HepG2 (cell line): ENCODE results near the gene TNFAIP8L1. TPM values are rescaled to one million over a fixed set of nuclear protein-coding genes. Genes with fewer than 3 reads are reported as not detected.

ENCODE experiments used
- ATAC-seq: fragments of 200-7000 bp; cut with Tn5 transposase; 3 replicates; pipeline ENCODE4 v1.9.1; 2020; ENCODE audit warnings: mild to moderate bottlenecking, moderate library complexity
- BruUV-seq: library from RNA; stranded (reverse); fragments of 400-500 nt; replicated peaks from 2 replicates; lab custom pipeline; 2021; lab: Mats Ljungman, UMichigan
- CTCF ChIA-PET: fragments of 300-600 bp; formaldehyde crosslinking; extraction: SDS; loops from one replicate; lab custom pipeline; 2021; ENCODE audit warnings: low total read pairs, inconsistent platforms, low intra/inter-chr PET ratio; lab: Yijun Ruan, JAX
- POLR2A ChIA-PET: fragments of 350-600 bp; sonication (Branson Sonifier 250); formaldehyde crosslinking; loops from one replicate; lab custom pipeline; 2020; ENCODE audit warnings: antibody characterized with exemption, inconsistent platforms; lab: Yijun Ruan, JAX
- DNase-seq: peaks from one replicate; pipeline ENCODE4 v3.0.0-alpha.2; 2015; ENCODE audit warnings: low spot score
- FAIRE-seq: peaks from 3 replicates; lab custom pipeline; 2011; peaks lifted over from hg19 to GRCh38; lab: Jason Lieb, UNC
- H2AFZ ChIP-seq: one replicate; pipeline ENCODE4 v1.6.1; 2011; ENCODE audit warnings: low read length, inconsistent platforms
- H3K27ac ChIP-seq: fragments of 300-600 bp; 3 replicates; pipeline ENCODE4 v1.8.0; 2011; ENCODE audit warnings: mixed run types, mild to moderate bottlenecking, mixed read lengths, low read length, inconsistent platforms; ENCODE audit not compliant: insufficient read depth; ENCODE audit errors: extremely low read length
- H3K27me3 ChIP-seq, 2 experiments: fragments of 200-600 bp in 1 of 2; 2 replicates in 1 of 2; 3 replicates in 1 of 2; pipeline versions ENCODE4 v1.6.0 to v1.8.0; 2011; ENCODE audit warnings: low read length in 2 of 2, mild to moderate bottlenecking in 2 of 2, moderate library complexity in 2 of 2, inconsistent platforms in 1 of 2; ENCODE audit not compliant: insufficient read depth in 2 of 2, control insufficient read depth in 1 of 2
- H3K36me3 ChIP-seq, 2 experiments: fragments of 200-600 bp in 1 of 2; replicated peaks in 1 of 2; 2 replicates in 1 of 2; 3 replicates in 1 of 2; pipeline versions ENCODE4 v1.5.1 to v1.8.0; 2011; ENCODE audit warnings: low read length in 2 of 2, inconsistent platforms in 1 of 2; ENCODE audit not compliant: insufficient read depth in 2 of 2, control insufficient read depth in 1 of 2
- H3K4me1 ChIP-seq: 2 replicates; pipeline ENCODE4 v1.5.1; 2012; ENCODE audit warnings: low read length, inconsistent platforms; ENCODE audit not compliant: insufficient read depth
- H3K4me2 ChIP-seq: 2 replicates; pipeline ENCODE4 v1.6.0; 2011; ENCODE audit warnings: low read depth, low read length, inconsistent platforms
- H3K4me3 ChIP-seq, 3 experiments: fragments of 200-600 bp in 1 of 3; sonication (generic), shearing (Covaris generic) in 1 of 3; replicated peaks in 1 of 3; 2 replicates each; pipeline ENCODE4 v1.5.1; 2011 to 2016; ENCODE audit warnings: low read length in 3 of 3, inconsistent platforms in 2 of 3, low read depth in 2 of 3, mild to moderate bottlenecking in 2 of 3, control low read depth in 1 of 3, mixed read lengths in 1 of 3; ENCODE audit not compliant: insufficient read depth in 1 of 3
- H3K79me2 ChIP-seq: one replicate; pipeline ENCODE4 v1.6.1; 2011; ENCODE audit warnings: low read length, inconsistent platforms; ENCODE audit not compliant: insufficient read depth
- H3K9ac ChIP-seq: 2 replicates; pipeline ENCODE4 v1.6.0; 2011; ENCODE audit warnings: mild to moderate bottlenecking, low read depth, low read length, inconsistent platforms; ENCODE audit not compliant: insufficient read depth
- H3K9me3 ChIP-seq: 2 replicates; pipeline ENCODE4 v1.5.1; 2012; ENCODE audit warnings: mild to moderate bottlenecking, low read length
- H4K20me1 ChIP-seq: 2 replicates; pipeline ENCODE4 v1.6.0; 2011; ENCODE audit warnings: inconsistent platforms, mild to moderate bottlenecking, low read length, moderate library complexity; ENCODE audit not compliant: insufficient read depth
- ADNP ChIP-seq: sonication (generic); formaldehyde crosslinking; IDR thresholded peaks from 2 replicates; pipeline ENCODE4 v1.4.0; 2020; ENCODE audit warnings: missing genetic modification reagents
- CHD4 ChIP-seq: fragments of 200-600 bp; sonication (generic); IDR thresholded peaks from 2 replicates; pipeline ENCODE4 v1.7.0; 2017; ENCODE audit warnings: mild to moderate bottlenecking, low read length, borderline replicate concordance
- HNF4G ChIP-seq, 2 experiments: sonication (generic) in 1 of 2; formaldehyde crosslinking in 1 of 2; IDR thresholded peaks; 2 replicates each; pipeline versions ENCODE4 v1.4.0 to v1.6.1; 2011 to 2020; ENCODE audit warnings: borderline replicate concordance in 2 of 2, low read depth in 2 of 2, mild to moderate bottlenecking in 2 of 2, low read length in 1 of 2, missing genetic modification reagents in 1 of 2, moderate library complexity in 1 of 2
- MBD4 ChIP-seq: IDR thresholded peaks from 2 replicates; pipeline ENCODE4 v1.6.1; 2012; ENCODE audit warnings: low read length, inconsistent platforms, borderline replicate concordance
- NONO ChIP-seq, 2 experiments: fragments of 450-650 bp in 1 of 2; sonication (generic) in 1 of 2; formaldehyde crosslinking in 1 of 2; IDR thresholded peaks in 1 of 2; conservative IDR thresholded peaks in 1 of 2; 2 replicates each; pipeline versions ENCODE4 v1.6.1 to v1.8.0; 2017 to 2022; ENCODE audit warnings: mild to moderate bottlenecking in 1 of 2, missing genetic modification reagents in 1 of 2, moderate library complexity in 1 of 2
- NR2F6 ChIP-seq, 2 experiments: IDR thresholded peaks; 2 replicates each; pipeline ENCODE4 v1.6.1; 2016; ENCODE audit warnings: antibody characterized with exemption in 1 of 2, mild to moderate bottlenecking in 1 of 2
- RFX3 ChIP-seq: IDR thresholded peaks from 2 replicates; pipeline ENCODE4 v1.6.1; 2016; ENCODE audit warnings: missing biosample characterization, missing genetic modification reagents
- SAP130 ChIP-seq: IDR thresholded peaks from 2 replicates; pipeline ENCODE4 v1.6.1; 2016; ENCODE audit warnings: low read depth
- SKI ChIP-seq: fragments of 450-650 bp; IDR thresholded peaks from one replicate; pipeline ENCODE4 v1.6.1; 2018; ENCODE audit warnings: mild to moderate bottlenecking; ENCODE audit not compliant: partially characterized antibody
- SSRP1 ChIP-seq: IDR thresholded peaks from 2 replicates; pipeline ENCODE4 v1.6.1; 2016; ENCODE audit warnings: control low read depth
- TEAD3 ChIP-seq: optimal IDR thresholded peaks from 2 replicates; pipeline ENCODE3; 2016; ENCODE audit warnings: borderline replicate concordance
- ZBTB38 ChIP-seq: sonication (generic); formaldehyde crosslinking; IDR thresholded peaks from 2 replicates; pipeline ENCODE4 v1.5.1; 2020; ENCODE audit warnings: mild to moderate bottlenecking, missing genetic modification reagents
- ZFP36 ChIP-seq: fragments of 150-350 bp; IDR thresholded peaks from 2 replicates; pipeline ENCODE4 v1.6.1; 2018; ENCODE audit warnings: borderline replicate concordance, low read length, low read depth; ENCODE audit not compliant: partially characterized antibody
- ZMYM2 ChIP-seq: sonication (generic); formaldehyde crosslinking; IDR thresholded peaks from 2 replicates; pipeline ENCODE4 v1.8.0; 2022; ENCODE audit warnings: mild to moderate bottlenecking, missing genetic modification reagents
- ZNF12 ChIP-seq: sonication (generic); formaldehyde crosslinking; IDR thresholded peaks from 2 replicates; pipeline ENCODE4 v1.5.0; 2020; ENCODE audit warnings: missing genetic modification reagents
- ZNF121 ChIP-seq: sonication (generic); formaldehyde crosslinking; IDR thresholded peaks from 2 replicates; pipeline ENCODE4 v1.5.0; 2020; ENCODE audit warnings: mild to moderate bottlenecking, missing genetic modification reagents
- ZNF546 ChIP-seq: sonication (generic); formaldehyde crosslinking; conservative IDR thresholded peaks from 2 replicates; pipeline ENCODE4 v1.8.1; 2023; ENCODE audit warnings: mild to moderate bottlenecking, missing genetic modification reagents
- WGBS: methylation state at CpG from one replicate; pipeline ENCODE4 v1.1.6; 2017; ENCODE audit warnings: low lambda C conversion rate; 5-methylcytosine and 5-hydroxymethylcytosine counted together
- in situ Hi-C: cut with HindIII; loops from 2 replicates; pipeline ENCODE4 v1.10.0; 2017; ENCODE audit warnings: low pct_unique_long_range_greater_than_20kb; ENCODE audit not compliant: extremely low pct_ligation_motif_present
- intact Hi-C: fragments of 100-400 bp; cut with micrococcal nuclease; formaldehyde crosslinking; loops from one replicate; pipeline ENCODE4 v1.10.0; 2022; ENCODE audit not compliant: unreplicated experiment
- polyA plus RNA-seq, 8 experiments: library from polyadenylated mRNA; depleted of rRNA in 3 of 8; stranded (reverse) in 7 of 8; unstranded in 1 of 8; fragments of >200 nt; fragmentation: Illumina TruSeq in 4 of 8; extraction: Trizol in 4 of 8; gene quantifications; 2 replicates each; pipeline versions ENCODE4 v1.2.1 to v1.2.3, GENCODE V29; 2011 to 2016; ENCODE audit warnings: low read depth in 4 of 8, missing spikeins in 1 of 8, mixed read lengths in 1 of 8; ENCODE audit not compliant: insufficient read depth in 1 of 8
- total RNA-seq, 5 experiments: library from RNA; depleted of rRNA; stranded (reverse); fragments of >200 nt; fragmentation: Illumina TruSeq; extraction: Trizol; gene quantifications; 2 replicates each; pipeline ENCODE4 v1.2.3, GENCODE V29; 2016; ENCODE audit warnings: low read depth in 1 of 5
- TF ChIP-seq, protein P1 (sequence below): sonication (generic); formaldehyde crosslinking; IDR thresholded peaks from 2 replicates; pipeline ENCODE4 v1.4.0; 2020; ENCODE audit warnings: missing genetic modification reagents
- TF ChIP-seq, protein P2 (sequence below): sonication (generic); formaldehyde crosslinking; conservative IDR thresholded peaks from 2 replicates; pipeline ENCODE4 v1.8.0; 2022; ENCODE audit warnings: mild to moderate bottlenecking, moderate library complexity, missing genetic modification reagents

The TNFAIP8L1 gene
- total and polyA plus RNA-seq, 2 of the 13 experiments (the other 11 are each of a cell fraction or from before 2014, with no cell fraction given): 13.4 to 21.4 TPM

DNA sequence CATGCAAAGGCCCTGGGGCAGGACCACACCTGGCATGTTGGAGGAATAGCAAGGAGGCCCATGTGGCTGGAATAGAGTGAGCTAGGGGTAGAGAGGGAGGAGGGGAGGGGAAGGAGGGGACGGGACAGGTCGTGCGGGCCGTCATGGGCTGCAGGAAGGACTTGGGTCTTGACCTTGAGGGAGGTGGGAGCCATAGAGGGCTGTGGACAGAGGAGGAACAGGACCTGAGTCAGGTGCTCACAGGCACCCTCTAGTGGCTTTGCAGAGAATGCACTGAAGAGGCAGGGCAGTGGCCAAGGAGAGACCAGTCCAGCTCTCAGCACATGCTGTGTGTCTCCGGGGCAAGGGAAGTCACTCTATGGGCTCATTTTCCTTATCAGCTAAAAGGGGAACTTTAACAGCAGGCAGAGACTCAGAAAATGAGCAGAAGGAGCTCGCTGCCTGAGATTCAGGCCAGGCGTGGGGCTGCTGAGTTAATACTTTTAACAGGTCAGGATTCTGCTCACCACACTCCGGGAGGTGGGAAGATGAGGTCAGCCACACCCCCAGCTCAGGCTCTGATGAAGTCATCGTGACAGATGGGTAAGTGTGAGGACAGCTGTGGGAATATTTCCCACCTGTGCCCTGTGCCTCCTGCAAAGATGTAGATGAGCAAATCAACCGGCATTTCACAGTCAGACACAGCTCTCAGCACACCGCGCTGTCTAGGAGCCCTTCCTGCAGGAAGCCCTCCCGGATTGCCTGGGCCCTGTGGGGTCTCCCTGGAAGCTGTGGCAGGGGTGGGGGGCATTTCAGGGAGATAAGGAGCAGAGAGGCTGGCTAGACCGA lies 6.0 kb upstream of the TNFAIP8L1 start:
- peak overlapping the region; percentile 11; the same call in 1 of the 2 replicates for H3K9ac ChIP-seq
- H3K27ac ChIP-seq: no peak overlapping the region
- H3K4me2 ChIP-seq: peak overlapping the region; percentile 71
- DNase-seq (peak; percentile 67), ATAC-seq (peak; percentile 74), FAIRE-seq (peak; percentile 70)
- H2AFZ ChIP-seq: no peak overlapping the region
- no peaks in the 10 kb centered on the region for H3K79me2 ChIP-seq
- POLR2A ChIA-PET: interaction anchor here (0.8 to 3.0 kb wide), 2 partner anchors 11 to 57 kb away, joined by 3 to 9 read pairs; no protein-coding TSS in a partner anchor
- no TSS peak for BruUV-seq
- intact Hi-C loops (no loop called here), in situ Hi-C loops (no loop called here)
- H3K4me3 ChIP-seq: peak overlapping the region in 1 of 3 experiments; percentile 14; a peak in 2 of 6 replicates
- no peaks in the 10 kb centered on the region for H3K36me3 ChIP-seq
- peaks cover 0 to 1% of the 10 kb centered on the region in 2 experiments; a peak in 1 of 5 replicates for H3K27me3 ChIP-seq
- H3K9me3 ChIP-seq: no peaks in the 10 kb centered on the region
- CTCF ChIA-PET: interaction anchor here (0.7 to 1.3 kb wide), 4 partner anchors 44 to 66 kb away, joined by 3 to 7 read pairs (median 4); no protein-coding TSS in a partner anchor
- peaks cover 35% of the 10 kb centered on the region for H3K4me1 ChIP-seq
- WGBS: 14% methylated on average over 10 of the region's 14 CpGs
- H4K20me1 ChIP-seq: no peaks in the 10 kb centered on the region
- TF ChIP-seq RFX3 (no peak), ADNP (CRISPR knock-in tag) (peak; percentile 99), HNF4G (IDR thresholded peaks at IDR 0.05; ENCODE audit: borderline replicate concordance, low read depth, low read length) (no peak), HNF4G (CRISPR knock-in tag; IDR thresholded peaks at IDR 0.05; ENCODE audit: borderline replicate concordance, low read depth) (0 out of 2 replicates have a peak, but pooled peaks have one; percentile 37), SKI (no peak), SSRP1 (CRISPR knock-in tag) (peak; percentile 79; the same call in 1 of the 2 replicates), CHD4 (peak; percentile 98), SAP130 (CRISPR knock-in tag) (peak; percentile 42), MBD4 (no peak), NONO (IDR thresholded peaks at IDR 0.05) (no peak), NONO (CRISPR knock-in tag; conservative IDR thresholded peaks at IDR 0.05) (0 out of 2 replicates have a peak, but pooled peaks have one; percentile 31), ZBTB38 (CRISPR knock-in tag) (peak; percentile 45; the same call in 1 of the 2 replicates), ZFP36 (peak; percentile 95), ZNF12 (CRISPR knock-in tag) (no peak), ZMYM2 (CRISPR knock-in tag) (peak; percentile 93), TEAD3 (CRISPR knock-in tag) (peak; percentile 68), ZNF546 (CRISPR knock-in tag) (no peak), ZNF121 (CRISPR knock-in tag) (0 out of 2 replicates have a peak, but pooled peaks have one; percentile 6), NR2F6 (IDR thresholded peaks at IDR 0.05) (no peak), NR2F6 (CRISPR knock-in tag; IDR thresholded peaks at IDR 0.05) (peak; percentile 61)
- TF ChIP-seq, protein P1, sequence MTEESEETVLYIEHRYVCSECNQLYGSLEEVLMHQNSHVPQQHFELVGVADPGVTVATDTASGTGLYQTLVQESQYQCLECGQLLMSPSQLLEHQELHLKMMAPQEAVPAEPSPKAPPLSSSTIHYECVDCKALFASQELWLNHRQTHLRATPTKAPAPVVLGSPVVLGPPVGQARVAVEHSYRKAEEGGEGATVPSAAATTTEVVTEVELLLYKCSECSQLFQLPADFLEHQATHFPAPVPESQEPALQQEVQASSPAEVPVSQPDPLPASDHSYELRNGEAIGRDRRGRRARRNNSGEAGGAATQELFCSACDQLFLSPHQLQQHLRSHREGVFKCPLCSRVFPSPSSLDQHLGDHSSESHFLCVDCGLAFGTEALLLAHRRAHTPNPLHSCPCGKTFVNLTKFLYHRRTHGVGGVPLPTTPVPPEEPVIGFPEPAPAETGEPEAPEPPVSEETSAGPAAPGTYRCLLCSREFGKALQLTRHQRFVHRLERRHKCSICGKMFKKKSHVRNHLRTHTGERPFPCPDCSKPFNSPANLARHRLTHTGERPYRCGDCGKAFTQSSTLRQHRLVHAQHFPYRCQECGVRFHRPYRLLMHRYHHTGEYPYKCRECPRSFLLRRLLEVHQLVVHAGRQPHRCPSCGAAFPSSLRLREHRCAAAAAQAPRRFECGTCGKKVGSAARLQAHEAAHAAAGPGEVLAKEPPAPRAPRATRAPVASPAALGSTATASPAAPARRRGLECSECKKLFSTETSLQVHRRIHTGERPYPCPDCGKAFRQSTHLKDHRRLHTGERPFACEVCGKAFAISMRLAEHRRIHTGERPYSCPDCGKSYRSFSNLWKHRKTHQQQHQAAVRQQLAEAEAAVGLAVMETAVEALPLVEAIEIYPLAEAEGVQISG (CRISPR knock-in tag): peak; percentile 43; the same call in 1 of the 2 replicates
- TF ChIP-seq, protein P2, sequence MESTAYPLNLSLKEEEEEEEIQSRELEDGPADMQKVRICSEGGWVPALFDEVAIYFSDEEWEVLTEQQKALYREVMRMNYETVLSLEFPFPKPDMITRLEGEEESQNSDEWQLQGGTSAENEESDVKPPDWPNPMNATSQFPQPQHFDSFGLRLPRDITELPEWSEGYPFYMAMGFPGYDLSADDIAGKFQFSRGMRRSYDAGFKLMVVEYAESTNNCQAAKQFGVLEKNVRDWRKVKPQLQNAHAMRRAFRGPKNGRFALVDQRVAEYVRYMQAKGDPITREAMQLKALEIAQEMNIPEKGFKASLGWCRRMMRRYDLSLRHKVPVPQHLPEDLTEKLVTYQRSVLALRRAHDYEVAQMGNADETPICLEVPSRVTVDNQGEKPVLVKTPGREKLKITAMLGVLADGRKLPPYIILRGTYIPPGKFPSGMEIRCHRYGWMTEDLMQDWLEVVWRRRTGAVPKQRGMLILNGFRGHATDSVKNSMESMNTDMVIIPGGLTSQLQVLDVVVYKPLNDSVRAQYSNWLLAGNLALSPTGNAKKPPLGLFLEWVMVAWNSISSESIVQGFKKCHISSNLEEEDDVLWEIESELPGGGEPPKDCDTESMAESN (CRISPR knock-in tag): no peak
